Neural progenitor cell (in vitro differentiated cells): ENCODE measurements around the gene MYO18B.

Source experiments
- CTCF ChIP-seq: fragments of 200-600 bp; sonication (generic); IDR thresholded peaks from 2 replicates; pipeline ENCODE4 v1.5.1; 2017; ENCODE audit warnings: antibody characterized with exemption, mild to moderate bottlenecking
- EZH2phosphoT487 ChIP-seq: fragments of 200-600 bp; sonication (generic); IDR thresholded peaks from 2 replicates; pipeline ENCODE4 v1.6.1; 2017; ENCODE audit warnings: antibody characterized with exemption

- TF ChIP-seq CTCF (no peak), EZH2phosphoT487 (no peak)
Observed at GRCh38 chr22:25941365-25941960, 199.5 kb downstream of the MYO18B start.
